H1 (cell line): ENCODE results near the gene SLC13A5. TPM values are rescaled to one million over a fixed set of nuclear protein-coding genes. Genes with fewer than 3 reads are reported as not detected.

ENCODE experiments used
- BRCA1 ChIP-seq: IDR thresholded peaks from 2 replicates; pipeline ENCODE4 v1.6.1; 2012; ENCODE audit warnings: low read depth, low read length, improper control_type of control experiment
- CBX5 ChIP-seq: fragments of 300-800, 300-1000 bp; sonication (generic); IDR thresholded peaks from 2 replicates; pipeline ENCODE4 v1.7.1; 2016; ENCODE audit warnings: antibody characterized with exemption, low read length, low read depth
- CREB1 ChIP-seq: IDR thresholded peaks from 2 replicates; pipeline ENCODE4 v1.6.1; 2012; ENCODE audit warnings: inconsistent platforms
- CTCF ChIP-seq, 3 experiments: IDR thresholded peaks; 1 replicate in 2 of 3; 2 replicates in 1 of 3; pipeline versions ENCODE4 v1.5.1 to v1.6.1; 2011; ENCODE audit warnings: low read length in 3 of 3, mild to moderate bottlenecking in 3 of 3, inconsistent platforms in 2 of 3, low read depth in 1 of 3, moderate library complexity in 1 of 3; ENCODE audit not compliant: insufficient read depth in 1 of 3; ENCODE audit errors: control extremely low read depth in 1 of 3
- EGR1 ChIP-seq: IDR thresholded peaks from 2 replicates; pipeline ENCODE4 v1.6.1; 2011; ENCODE audit warnings: low read depth, low read length, borderline replicate concordance
- EZH2 ChIP-seq: fragments of 200-600 bp; sonication (generic); IDR thresholded peaks from 2 replicates; pipeline ENCODE4 v1.7.1; 2012; ENCODE audit warnings: low read depth, mild to moderate bottlenecking, moderate library complexity, low read length, inconsistent platforms; ENCODE audit not compliant: severe bottlenecking
- GTF2F1 ChIP-seq: IDR thresholded peaks from 2 replicates; pipeline ENCODE4 v1.6.1; 2012; ENCODE audit warnings: low read depth, low read length, improper control_type of control experiment, borderline replicate concordance
- NANOG ChIP-seq: IDR thresholded peaks from 2 replicates; pipeline ENCODE4 v1.6.1; 2011; ENCODE audit warnings: low read length, low read depth, mild to moderate bottlenecking, inconsistent platforms; ENCODE audit not compliant: insufficient read depth, poor library complexity, severe bottlenecking
- NRF1 ChIP-seq: IDR thresholded peaks from 2 replicates; pipeline ENCODE4 v1.6.1; 2011; ENCODE audit warnings: mild to moderate bottlenecking, low read depth, low read length, improper control_type of control experiment
- PHF8 ChIP-seq: fragments of 200-600 bp; sonication (generic); conservative IDR thresholded peaks from 2 replicates; pipeline ENCODE4 v1.7.1; 2012; ENCODE audit warnings: low read depth, mild to moderate bottlenecking, inconsistent platforms, low read length, moderate library complexity
- POU5F1 ChIP-seq: IDR thresholded peaks from 2 replicates; pipeline ENCODE4 v1.6.1; 2011; ENCODE audit warnings: low read depth, mild to moderate bottlenecking, low read length, moderate library complexity
- RAD21 ChIP-seq, 2 experiments: IDR thresholded peaks in 1 of 2; conservative IDR thresholded peaks in 1 of 2; 2 replicates each; pipeline ENCODE4 v1.6.1; 2011; ENCODE audit warnings: low read depth in 2 of 2, low read length in 2 of 2, improper control_type of control experiment in 1 of 2, inconsistent platforms in 1 of 2, mild to moderate bottlenecking in 1 of 2, moderate library complexity in 1 of 2
- RNF2 ChIP-seq: fragments of 200-900, 300-1000 bp; sonication (generic); IDR thresholded peaks from 2 replicates; pipeline ENCODE4 v1.7.1; 2016; ENCODE audit warnings: borderline replicate concordance, low read depth, mild to moderate bottlenecking, antibody characterized with exemption, low read length; ENCODE audit not compliant: poor library complexity, severe bottlenecking; ENCODE audit errors: missing control alignments
- SIN3A ChIP-seq, 2 experiments: IDR thresholded peaks in 1 of 2; conservative IDR thresholded peaks in 1 of 2; 2 replicates each; pipeline ENCODE4 v1.6.1; 2011 to 2012; ENCODE audit warnings: low read length in 2 of 2, improper control_type of control experiment in 1 of 2, low read depth in 1 of 2, mild to moderate bottlenecking in 1 of 2
- SRF ChIP-seq: IDR thresholded peaks from 2 replicates; pipeline ENCODE4 v1.6.1; 2011; ENCODE audit warnings: mild to moderate bottlenecking, low read depth, low read length, moderate library complexity
- TCF12 ChIP-seq: IDR thresholded peaks from 2 replicates; pipeline ENCODE4 v1.6.1; 2011; ENCODE audit warnings: low read depth, mild to moderate bottlenecking, low read length
- TEAD4 ChIP-seq: IDR thresholded peaks from 2 replicates; pipeline ENCODE4 v1.6.1; 2012; ENCODE audit warnings: low read depth, low read length, inconsistent platforms, mixed read lengths
- USF2 ChIP-seq: IDR thresholded peaks from 2 replicates; pipeline ENCODE4 v1.6.1; 2011; ENCODE audit warnings: low read length, improper control_type of control experiment
- YY1 ChIP-seq: IDR thresholded peaks from 2 replicates; pipeline ENCODE4 v1.6.1; 2011; ENCODE audit warnings: low read depth, mild to moderate bottlenecking, low read length
- polyA plus RNA-seq, 7 experiments: library from polyadenylated mRNA; depleted of rRNA in 3 of 7; stranded (reverse) in 5 of 7; unstranded in 2 of 7; fragments of >200 nt in 5 of 7; fragments of 200-250 nt in 2 of 7; gene quantifications; 1 replicate in 5 of 7; 2 replicates in 1 of 7; 4 replicates in 1 of 7; pipeline versions ENCODE4 v1.2.1 to v1.2.3, GENCODE V29; 2011 to 2013; ENCODE audit warnings: missing spikeins in 2 of 7, mixed read lengths in 2 of 7
- total RNA-seq: library from RNA; stranded (reverse); fragmentation: NEBNext Ultra II Directional; extraction: Animal tissue kit (Norgen Biotek cat#: 25700); gene quantifications from 2 replicates; pipeline ENCODE4 v1.2.1, GENCODE V29; 2021

Gene SLC13A5
- total and polyA plus RNA-seq, 2 of the 8 experiments (the other 6 are each of a cell fraction or from before 2014, with no cell fraction given): 2.1 to 2.6 TPM

- TF ChIP-seq EGR1 (no peak), NRF1 (no peak), POU5F1 (no peak), TEAD4 (no peak), RAD21 (IDR thresholded peaks at IDR 0.05 in 1 of 2, conservative IDR thresholded peaks at IDR 0.05 in 1 of 2; ENCODE audit: low read depth in 2 of 2, low read length in 2 of 2) (peak in 1 of 2 experiments; percentile 16; a peak in 1 of 4 replicates), CBX5 (no peak), CTCF (IDR thresholded peaks at IDR 0.05; ENCODE audit: control extremely low read depth in 1 of 3, insufficient read depth in 1 of 3, low read depth in 1 of 3, low read length in 3 of 3) (peak; percentile 17 to 27 (median 19); a peak in 2 of 4 replicates), YY1 (peak; percentile 87), EZH2 (peak; percentile 48), SRF (no peak), SIN3A (conservative IDR thresholded peaks at IDR 0.05 in 1 of 2, IDR thresholded peaks at IDR 0.05 in 1 of 2; ENCODE audit: low read depth in 1 of 2, low read length in 2 of 2) (peak in 1 of 2 experiments; percentile 63; a peak in 1 of 4 replicates), CREB1 (no peak), USF2 (no peak), GTF2F1 (no peak), TCF12 (no peak), NANOG (no peak), BRCA1 (no peak), RNF2 (no peak), PHF8 (no peak)
Observed at GRCh38 chr17:6654841-6655731, 58.1 kb downstream of the SLC13A5 start (continued).
